Renal pelvis (tissue), 3 donors: Measurements from ENCODE around the gene B4GALT6. TPM values are rescaled to one million over a fixed set of nuclear protein-coding genes. Genes with fewer than 3 reads are reported as not detected.

Source experiments
- polyA plus RNA-seq, 3 donors: library from polyadenylated mRNA; unstranded; fragments of 120-200 nt; gene quantifications; one replicate each; pipeline ENCODE4 v1.2.1, GENCODE V29; 2013; ENCODE audit not compliant: insufficient read length in 3 of 3

Gene B4GALT6
- polyA plus RNA-seq, 3 donors = 13.8 to 19.7 (median 15.5) TPM

Other genes starting within 250 kb of the B4GALT6 start
- not detected for gene DSG3, start 236.8 kb downstream of the B4GALT6 start, polyA plus RNA-seq
- gene DSG2, start 186.4 kb downstream of the B4GALT6 start, polyA plus RNA-seq = 10 to 100 TPM; 35.7 to 51.5 (median 44.3) TPM
- gene TTR, start 92.7 kb downstream of the B4GALT6 start, polyA plus RNA-seq = under 1 TPM; 0.16 to 0.43 (median 0.34) TPM
- under 1 TPM; 0.23 to 0.70 (median 0.53) TPM for gene SLC25A52, start 76.3 kb upstream of the B4GALT6 start, polyA plus RNA-seq